Coronary artery (tissue), 2 donors: Measurements from ENCODE around the gene HUNK.
"Not testable (repeated sequence)": the region's sequence is repeated elsewhere in the genome, so short reads cannot be mapped to it uniquely, and the experiment has no call there.

ENCODE experiments used
- DNase-seq: peaks from one replicate; pipeline ENCODE4 v3.0.0-alpha.2; 2017; ENCODE audit warnings: low spot score
- H3K27ac ChIP-seq, 2 donors: fragments of 200-600 bp; sonication (generic); one replicate each; pipeline ENCODE4 v1.5.1; 2016 to 2019
- H3K4me3 ChIP-seq: fragments of 200-600 bp; sonication (generic); 2 replicates; pipeline ENCODE4 v1.5.1; 2016; ENCODE audit warnings: mild to moderate bottlenecking, moderate library complexity
- CTCF ChIP-seq: fragments of 200-600 bp; sonication (generic); IDR thresholded peaks from one replicate; pipeline ENCODE4 v1.5.1; 2019; ENCODE audit warnings: antibody characterized with exemption

The HUNK gene

GRCh38 chr21:31938330-31939301 lies 65.8 kb downstream of the HUNK start:
- Histone ChIP-seq H3K27ac (no peak overlapping the region), H3K4me3 (no peak overlapping the region)
- TF ChIP-seq CTCF, result no peak
- no peak for DNase-seq

- no peak overlapping the region for H3K27ac ChIP-seq
- H3K4me3 ChIP-seq, result no peak overlapping the region
- TF ChIP-seq CTCF, result no peak
- DNase-seq, result no peak
Measured at GRCh38 chr21:31941694-31942093, 68.9 kb downstream of the HUNK start.

- no peak overlapping the region for H3K27ac ChIP-seq
- no peak overlapping the region for H3K4me3 ChIP-seq
- TF ChIP-seq CTCF, result no peak
- DNase-seq, result no peak
Measured at GRCh38 chr21:31943561-31943960, 70.7 kb downstream of the HUNK start.

GRCh38 chr21:31945141-31945540 lies 72.3 kb downstream of the HUNK start:
- DNase-seq, result no peak
- no peak for TF ChIP-seq CTCF
- no peak overlapping the region for H3K4me3 ChIP-seq
- H3K27ac ChIP-seq, result no peak overlapping the region

GRCh38 chr21:31945546-31945945 lies 72.7 kb downstream of the HUNK start:
- no peak for TF ChIP-seq CTCF
- DNase-seq, result no peak
- Histone ChIP-seq H3K4me3 (no peak overlapping the region), H3K27ac (no peak overlapping the region)

- TF ChIP-seq CTCF, result no peak
- Histone ChIP-seq H3K4me3 (no peak overlapping the region), H3K27ac (no peak overlapping the region)
- DNase-seq, result no peak
Measured at GRCh38 chr21:31946231-31946630, 73.4 kb downstream of the HUNK start.

- not testable (repeated sequence) for DNase-seq, H3K27ac ChIP-seq, H3K4me3 ChIP-seq
Measured at GRCh38 chr21:31946876-31947550, 74.2 kb downstream of the HUNK start.
